Hematopoietic multipotent progenitor cell treated with erythropoietin and hydrocortisone succinate and interleukin-3 and kit ligand, for 4 days (in vitro differentiated cells): ENCODE measurements around the gene GAN.

ENCODE experiments used
- DNase-seq: peaks from one replicate; pipeline ENCODE4 v3.0.0-alpha.2; 2015

Gene GAN

DNA sequence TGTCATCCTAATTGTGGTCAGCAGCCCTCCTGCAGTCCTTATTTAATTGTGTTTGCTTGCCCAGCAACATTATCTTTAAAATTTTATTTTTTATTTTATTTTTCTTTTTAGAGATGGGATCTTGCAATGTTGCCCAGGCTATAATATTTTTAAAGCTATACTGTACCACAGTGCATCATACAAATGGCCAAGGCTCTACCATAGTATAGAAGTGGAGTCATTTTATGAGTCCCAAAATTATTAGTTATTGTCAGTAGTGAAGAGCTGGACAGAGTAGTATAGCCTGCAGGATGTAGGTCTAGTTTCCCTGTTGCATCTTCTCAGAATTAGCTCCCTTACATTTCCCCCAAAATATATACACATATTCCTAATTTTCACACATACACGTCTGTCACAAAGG is 44.1 kb downstream of the GAN start:
- DNase-seq = no peak

DNA sequence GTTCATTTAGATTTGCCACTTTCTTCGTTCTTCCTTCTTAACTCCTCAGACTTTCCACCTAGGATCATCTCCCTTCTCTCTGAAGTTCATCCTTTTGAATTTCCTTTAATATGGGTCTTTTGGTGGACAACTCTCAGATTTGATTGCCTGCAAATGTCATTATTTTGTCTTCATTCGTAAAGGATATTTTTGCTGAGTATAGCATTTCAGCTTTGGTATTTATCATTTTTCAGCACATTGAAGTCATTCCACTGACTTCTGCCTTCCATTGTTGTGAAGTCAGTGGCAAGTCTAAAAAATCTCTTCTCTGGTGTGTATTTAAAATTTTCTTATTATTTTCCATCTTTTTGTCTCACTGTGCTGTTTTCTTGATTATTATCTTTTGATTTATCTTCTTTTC is 45.4 kb downstream of the GAN start:
- DNase-seq = no peak

DNA sequence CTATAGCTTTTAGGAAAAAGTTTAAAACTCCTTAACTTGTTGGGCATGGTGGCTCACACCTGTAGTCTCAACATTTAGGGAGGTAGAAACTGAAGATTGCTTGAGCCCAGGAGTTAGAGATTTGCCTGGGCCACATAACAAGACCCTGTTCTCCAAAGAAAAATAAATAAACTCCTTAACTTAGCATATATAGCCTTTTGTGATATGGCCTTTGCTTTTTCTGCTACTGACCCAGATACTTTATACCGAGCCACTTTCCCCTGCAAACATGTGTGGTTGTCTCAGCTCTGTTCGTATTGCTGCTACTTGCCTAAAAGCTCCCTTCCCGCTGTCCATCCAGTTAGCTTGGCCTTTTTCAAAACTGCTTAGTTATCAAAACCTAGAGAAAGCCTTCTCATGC is 51.0 kb downstream of the GAN start:
- DNase-seq = no peak

DNA sequence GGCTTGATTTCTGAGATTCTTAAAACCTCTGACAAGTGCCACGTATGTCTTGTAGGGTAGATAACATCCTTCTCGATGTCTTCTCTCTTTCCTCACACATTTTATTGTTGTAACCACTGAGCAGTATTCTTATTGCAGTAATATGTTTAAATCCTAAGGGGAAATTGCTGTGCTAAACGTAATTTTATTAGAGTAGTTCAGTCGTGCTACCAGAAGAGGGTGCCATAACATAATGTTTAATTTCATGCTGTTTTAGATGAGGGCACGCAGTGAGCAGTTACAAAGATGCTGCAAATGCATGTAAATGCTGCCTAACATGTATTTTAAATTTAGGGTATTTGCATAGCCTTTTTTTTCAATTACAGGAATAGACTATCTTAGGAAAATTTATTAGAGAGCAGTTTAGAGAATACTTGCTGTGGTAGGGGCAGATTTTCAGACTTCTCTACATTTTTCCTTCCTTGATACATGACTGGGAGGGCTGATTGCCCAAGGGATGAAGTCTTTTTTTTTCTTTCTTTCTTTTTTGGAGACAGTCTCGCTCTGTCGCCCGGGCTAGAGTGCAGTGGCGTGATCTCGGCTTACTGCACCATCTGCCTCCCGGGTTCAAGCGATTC is 51.7 kb downstream of the GAN start:
- peak; percentile 82 for DNase-seq

DNA sequence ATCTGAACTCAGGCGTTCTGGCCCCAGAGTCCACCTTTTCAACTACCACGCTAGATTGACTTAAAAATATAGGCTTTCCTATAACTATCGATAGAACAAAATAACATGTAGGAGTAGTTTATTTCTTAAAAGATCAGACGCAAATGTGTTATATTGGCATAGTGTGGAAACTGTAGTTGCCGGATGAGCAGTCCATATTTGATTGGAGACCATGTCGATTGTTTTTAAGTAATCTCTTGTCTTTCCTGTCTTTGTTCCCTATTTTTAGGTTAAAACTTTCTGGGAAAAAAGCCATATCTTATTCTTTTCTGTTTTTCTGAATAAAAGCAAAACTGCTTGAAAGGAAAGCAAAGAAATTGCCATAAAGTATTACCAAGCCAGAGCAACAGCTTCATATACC is 53.1 kb downstream of the GAN start:
- no peak for DNase-seq

DNA sequence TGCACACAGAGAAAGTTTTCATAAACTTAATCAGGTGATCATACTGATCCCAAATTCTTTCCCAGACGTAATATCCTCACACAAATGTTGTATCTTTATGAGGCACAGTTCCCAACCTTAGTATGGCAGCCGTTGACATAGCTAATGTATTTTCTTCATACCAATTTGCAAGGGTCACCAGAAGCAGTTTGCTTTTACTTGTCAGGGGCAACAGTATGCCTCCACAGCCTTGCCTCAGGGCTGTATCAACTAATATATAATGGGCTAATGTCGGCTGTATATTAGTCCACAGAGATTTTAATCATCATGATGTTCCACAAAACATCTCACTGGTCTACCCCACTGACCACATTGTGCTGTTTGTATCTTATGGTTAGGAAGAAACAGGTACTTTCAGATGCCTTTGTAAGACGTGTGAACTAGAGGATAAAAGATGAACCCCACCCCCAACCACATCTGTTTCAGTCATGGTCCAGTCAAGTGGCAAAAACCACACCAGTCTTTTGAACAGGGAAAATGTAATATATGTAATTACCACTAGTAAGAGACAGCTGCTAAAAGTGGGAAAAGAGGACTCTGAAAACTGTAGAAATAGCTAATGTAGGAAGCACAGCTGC is 55.2 kb downstream of the GAN start:
- DNase-seq = peak; percentile 34

DNA sequence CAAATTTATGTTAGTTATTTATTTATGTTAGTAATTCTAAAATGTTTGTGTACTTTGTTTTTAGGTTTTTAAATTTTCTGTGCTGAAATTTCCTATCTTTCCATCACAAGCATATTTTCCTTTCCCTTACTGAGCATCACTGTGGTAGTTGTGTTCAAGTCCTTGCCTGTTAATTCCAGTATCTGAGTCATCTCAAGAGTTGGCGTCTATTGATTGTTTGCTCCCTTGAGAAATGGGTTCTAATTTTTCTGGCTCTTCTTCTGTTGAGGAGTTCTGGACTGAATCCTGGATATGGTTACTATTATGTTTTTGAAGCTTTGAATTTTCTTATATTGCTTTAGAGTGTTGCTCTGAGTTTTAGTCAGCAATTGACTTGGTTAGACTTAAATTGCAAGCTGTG is 56.3 kb downstream of the GAN start:
- DNase-seq = no peak

DNA sequence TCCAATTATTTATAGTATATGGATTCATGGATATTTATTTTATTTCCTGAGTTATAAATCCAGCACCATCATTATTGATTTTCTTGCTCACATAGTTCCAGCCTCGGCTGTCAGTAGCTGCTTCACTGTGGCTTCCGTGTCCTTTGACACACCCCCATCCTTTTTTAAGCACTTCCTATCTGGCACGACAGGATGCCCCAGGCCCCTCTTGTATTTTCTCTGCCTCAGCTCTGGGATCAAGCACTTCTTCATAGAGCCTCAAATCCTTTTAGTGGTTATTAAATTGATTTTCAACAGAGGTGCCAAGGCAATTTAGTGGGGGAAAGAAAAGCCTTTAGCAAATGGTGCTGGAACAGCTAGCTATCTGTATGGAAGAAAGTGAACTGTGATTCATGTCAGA is 59.8 kb downstream of the GAN start:
- DNase-seq = peak; percentile 31

DNA sequence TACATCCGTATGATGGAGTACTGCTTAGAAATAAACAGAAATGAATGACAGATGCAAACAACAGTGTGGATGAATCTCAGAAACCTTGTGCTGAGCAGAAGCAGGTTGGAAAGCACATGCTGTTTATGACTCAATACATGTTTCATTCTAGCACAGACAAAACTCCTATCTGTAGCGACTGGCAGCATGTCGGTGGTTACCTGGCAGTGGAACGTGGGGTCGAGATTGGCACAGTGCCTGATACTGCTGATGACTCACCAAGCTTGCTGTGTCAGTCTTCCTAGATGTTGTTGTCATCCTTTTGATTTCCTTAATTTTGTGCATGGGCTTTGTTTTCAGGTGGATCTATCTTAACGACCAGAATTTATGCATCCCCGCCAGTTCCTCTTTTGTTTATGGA is 62.1 kb downstream of the GAN start:
- DNase-seq = peak; percentile 33

DNA sequence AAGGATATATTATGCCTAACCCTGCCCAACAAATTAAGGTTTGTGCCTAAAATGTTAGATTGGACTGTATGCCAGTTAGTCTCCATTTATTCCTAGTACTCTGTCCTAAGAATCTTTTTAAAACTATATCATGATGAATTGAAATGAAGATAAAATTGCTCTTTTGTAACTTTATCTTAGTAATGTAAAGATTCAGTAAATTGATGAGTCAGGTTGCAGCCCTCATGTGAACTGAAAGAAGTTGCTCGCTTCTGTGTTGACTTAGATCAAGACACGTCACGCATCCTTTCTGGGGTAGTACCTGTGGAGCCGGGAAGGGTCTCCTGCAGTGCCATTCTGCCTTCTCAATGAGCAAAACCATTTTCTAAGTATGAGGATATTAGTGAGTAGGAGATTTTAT is 63.3 kb downstream of the GAN start:
- no peak for DNase-seq

DNA sequence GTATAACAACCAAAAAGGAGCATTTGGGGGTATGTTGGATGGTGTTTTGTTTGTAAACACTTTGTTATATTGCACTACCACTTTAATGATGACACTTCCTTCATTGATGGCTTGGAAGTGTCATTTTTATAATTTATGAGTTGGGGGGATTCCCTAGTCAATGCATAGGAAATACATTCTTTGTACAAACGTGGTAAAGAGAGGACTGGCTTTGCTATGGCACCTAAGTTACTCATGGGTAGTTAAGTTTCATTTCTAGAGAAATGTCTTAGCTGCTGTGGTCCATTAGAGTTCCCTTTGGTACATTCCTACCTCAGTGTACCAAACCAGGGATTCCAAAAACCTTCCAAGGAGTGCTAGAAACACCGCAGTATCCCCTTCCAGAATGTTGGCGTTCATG is 66.2 kb downstream of the GAN start:
- no peak for DNase-seq

DNA sequence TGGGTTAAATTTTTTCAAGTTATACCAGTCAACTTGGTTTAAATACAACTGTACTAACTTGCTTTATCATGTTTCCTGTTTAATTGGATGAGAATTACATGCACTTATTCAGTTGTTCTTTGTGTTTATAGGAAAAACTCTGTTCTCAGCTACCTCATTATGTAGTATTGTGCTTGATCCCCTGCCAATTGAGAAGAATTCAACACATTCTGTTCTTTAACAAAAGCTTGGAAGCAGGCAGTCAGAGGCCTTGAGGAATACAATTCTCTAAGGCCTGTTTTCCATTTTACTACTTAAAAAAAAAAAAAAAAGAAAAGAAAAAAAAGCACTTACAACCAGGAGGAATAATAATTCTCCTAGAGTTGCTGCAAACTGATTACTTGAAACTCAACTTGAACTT is 69.2 kb downstream of the GAN start:
- no peak for DNase-seq

DNA sequence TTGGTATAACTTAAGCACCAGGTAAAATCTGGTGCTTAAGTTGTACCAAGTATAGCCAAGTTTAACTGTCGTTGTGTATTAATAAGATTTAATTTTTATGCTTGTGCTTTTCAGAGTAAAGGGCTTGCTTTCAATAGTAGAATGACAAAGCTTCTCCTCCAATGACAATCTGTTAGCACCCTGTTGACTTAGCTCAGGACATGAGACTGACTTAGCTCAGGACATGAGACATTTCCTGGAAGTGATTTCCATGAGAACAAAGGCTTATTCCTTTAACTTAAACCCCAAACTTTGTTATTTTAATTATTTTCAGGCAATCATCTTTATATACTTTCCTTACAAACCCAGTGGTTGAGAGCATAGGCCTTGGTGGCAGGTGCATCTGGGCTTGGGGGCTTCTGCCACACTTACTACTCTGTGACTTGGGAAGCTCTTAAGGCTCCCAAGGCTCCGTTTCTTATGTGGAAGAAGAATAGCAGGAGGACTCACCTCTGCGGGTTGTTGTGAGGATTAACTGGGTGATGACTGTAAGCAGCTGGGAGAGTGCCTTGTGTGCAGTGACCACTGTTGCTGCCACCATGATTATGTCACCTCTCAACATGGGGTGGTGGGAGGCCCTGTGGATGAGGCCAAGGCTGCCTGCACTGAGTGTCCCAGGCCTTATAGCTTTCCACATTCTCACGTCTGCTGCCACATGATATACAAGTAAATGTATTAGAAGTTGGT is 70.4 kb downstream of the GAN start:
- DNase-seq = no peak

DNA sequence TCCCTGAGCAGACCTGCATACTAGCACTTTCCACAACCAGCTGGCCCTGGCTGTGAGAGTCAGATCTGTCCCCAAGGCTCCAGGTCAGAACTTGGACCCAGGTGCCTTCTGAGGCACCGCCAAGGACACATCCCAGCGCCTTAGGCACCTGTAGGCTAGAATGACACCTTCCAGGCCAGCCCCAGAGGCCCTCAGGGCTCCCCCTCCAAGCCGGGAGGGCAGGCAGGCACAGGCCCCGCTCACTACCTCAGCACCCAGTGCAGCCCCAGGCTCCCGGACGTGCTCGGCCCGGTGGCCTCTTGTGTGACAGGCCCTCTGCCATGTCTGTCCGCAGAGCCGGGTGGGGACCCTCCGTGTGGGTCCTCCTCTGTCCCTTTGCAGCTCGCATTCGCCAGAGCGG is 73.6 kb downstream of the GAN start:
- no peak for DNase-seq

DNA sequence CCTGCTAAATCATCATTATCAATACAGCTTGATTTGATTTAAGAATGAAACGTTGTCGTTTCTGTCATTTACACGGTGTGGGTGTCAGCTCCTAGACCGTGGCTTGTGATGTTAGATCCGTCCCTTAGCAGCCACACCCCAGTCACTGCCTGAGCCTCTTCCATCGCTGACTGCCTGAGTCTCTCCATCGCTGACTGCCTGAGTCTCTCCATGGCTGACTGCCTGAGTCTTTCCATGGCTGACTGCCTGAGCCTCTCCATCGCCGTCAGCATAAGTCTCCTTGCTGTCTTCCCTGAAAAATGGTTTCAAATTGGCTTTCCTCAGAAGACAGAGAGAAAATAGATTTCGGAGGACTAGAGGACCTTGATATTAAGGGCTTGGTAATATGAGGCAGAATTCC is 76.1 kb downstream of the GAN start:
- no peak for DNase-seq

DNA sequence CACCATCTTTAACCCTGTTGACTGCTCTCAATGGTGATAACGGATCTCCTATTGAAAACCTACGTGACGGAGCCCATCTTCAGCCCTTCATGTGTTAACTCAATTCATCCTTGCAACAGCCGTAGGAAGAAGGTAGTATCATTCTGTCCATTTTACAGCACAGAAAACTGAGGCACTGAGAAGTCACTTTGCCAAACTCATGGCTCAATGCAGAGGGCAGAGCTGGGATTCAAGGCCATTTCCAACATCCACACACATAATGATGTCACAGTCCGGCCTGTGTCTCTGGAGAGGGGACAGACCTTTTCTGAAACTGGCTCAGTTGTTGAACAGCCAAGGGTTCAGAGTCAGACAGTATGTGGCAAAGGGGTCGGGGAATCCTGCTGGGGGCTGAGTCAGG is 77.2 kb downstream of the GAN start:
- DNase-seq = no peak

DNA sequence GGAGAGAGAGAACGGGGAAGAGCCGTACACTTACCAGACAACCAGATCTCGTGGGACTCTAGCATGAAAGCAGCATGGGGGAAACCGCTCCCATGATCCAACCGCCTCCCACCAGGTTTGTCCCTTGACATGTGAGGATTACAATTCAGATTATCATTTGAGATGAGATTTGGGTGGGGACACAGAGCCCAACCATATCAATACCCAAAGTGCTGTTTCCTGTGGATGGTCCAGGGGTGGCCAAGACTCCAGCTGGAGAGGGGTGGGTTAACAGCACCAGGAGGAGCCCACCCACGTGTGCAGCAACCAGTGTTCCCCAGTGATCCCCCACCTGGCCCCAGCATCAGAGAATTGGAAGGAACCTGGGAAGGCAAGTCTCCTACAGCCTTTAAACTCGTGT is 79.7 kb downstream of the GAN start:
- DNase-seq = no peak

DNA sequence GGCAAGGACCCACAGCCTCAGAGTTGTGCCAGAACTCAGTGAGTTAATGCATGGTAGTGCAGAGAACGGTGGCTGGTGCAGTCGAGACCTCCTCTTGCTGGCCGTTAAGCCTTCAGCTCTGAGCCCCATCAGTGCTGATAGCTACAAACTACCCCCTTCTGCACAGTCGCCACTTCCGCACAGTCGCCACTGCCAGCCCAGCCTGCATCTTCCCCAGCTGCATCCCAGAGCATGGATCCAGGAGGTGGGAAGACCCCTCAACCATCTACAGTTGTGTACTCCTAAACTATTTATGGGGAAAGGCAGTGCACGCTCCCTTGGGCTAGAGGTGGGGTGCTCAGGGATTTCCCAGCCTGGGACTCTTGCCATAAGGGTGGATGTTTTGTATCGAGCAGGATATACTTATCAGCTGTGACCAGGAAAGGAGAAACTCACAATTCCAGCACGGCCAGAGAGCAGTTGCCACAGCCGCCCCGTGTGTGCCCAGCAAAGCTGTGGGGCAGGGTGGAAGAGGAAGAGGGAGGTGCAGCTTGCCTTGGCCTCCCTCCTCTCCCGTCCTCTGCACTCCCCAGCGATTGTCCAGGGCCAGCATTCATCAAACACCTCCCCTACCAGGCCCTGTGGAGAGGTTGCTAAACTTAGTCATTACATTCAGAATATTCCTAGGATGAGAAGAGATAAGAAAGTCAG is 80.3 kb downstream of the GAN start:
- no peak for DNase-seq

DNA sequence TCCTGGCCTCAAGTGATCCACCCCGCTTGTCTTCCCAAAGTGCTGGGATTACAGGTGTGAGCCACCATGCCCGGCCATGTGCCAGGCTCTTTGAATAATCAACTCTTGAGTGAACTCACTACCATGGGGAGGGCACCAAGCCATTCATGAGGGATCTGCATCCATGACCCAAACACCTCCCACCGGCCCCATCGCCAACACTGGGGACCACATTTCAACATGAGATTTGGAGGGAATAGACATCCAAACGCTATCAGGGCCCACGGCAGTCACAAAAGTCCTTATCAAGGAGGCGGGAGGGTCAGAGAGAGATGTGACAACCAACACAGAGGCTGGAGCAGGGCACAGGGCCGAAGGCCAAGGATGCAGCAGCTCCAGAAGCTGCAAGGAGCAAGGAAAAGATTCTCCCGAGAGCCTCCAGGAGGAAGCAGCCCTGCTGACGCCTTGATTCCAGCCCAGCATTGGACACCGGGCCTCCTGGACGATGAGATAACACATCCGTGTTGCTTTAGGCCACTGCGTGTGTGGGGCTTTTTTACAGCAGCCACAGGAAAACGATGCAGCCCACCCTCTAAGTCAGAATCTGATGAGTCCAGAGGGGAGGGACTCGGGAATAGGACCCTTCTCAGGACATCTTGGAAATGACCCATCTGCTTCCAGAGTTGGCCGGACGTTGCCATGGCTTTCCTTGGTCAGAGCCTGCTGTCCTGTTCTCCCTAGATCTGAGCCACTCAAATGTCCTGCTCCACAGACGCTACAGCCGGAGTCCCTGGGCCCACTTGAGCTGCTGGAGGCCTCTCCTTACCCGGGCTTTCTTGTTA is 82.5 kb downstream of the GAN start:
- no peak for DNase-seq

DNA sequence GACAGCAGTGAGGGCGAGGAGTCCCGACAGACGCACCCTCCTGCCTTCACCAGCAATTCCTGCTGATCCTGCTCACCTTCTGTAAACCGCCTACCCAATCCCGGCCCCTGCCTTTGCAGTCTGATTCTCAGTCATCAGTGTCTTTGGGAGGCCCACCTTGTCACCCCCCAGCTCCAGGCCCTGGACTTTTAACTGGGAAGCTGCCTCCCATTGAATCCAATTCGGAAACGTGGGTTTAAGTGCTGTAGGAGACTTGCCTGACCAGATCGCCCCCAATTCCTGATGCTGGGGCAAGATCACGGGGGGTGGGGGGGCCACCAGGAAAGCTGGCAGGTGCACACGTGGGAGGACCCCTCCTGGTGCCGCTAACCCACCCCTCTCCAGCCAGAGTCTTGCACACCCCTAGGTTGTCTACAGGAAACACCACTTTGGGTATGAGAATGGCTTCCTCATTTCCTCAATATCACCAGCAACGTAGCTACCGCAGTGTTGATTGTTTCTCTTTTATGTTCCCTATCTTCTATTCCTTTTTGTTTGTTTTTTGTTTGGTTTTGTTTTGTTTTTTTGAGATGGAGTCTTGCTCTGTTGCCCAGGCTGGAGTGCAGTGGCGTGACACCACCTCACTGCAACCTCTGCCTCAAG is 83.2 kb downstream of the GAN start:
- peak; percentile 45 for DNase-seq

DNA sequence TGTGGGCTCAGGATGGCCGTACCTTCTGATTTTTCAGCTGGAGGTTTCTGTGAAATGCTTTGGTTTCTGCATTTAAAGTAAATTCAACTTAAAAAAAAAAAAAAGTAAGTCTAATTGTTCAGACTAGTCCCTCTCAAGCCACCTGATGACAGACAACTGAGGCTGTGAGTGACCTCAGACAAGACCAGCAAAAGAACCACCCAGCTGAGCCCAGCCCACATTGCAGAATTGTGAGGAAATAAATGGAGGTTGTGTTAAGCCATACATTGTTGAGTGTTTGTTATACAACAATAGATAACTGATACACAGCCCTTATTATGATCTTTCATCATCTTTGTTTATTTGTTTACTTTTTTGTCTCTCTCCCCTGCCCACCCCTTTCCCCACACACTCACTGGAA is 85.1 kb downstream of the GAN start:
- no peak for DNase-seq
